KMS-11 (cell line): ENCODE measurements around the gene HVCN1.
A peak's percentile ranks its signal among the peaks of the same experiment; 100 is the strongest.

Experiments used
- H2AFZ ChIP-seq: fragments of 200-600 bp; sonication (generic); 2 replicates; pipeline ENCODE4 v1.6.1; 2016; ENCODE audit warnings: antibody characterized with exemption, mixed run types, low read depth
- H3K27ac ChIP-seq: fragments of 200-600 bp; sonication (generic); 2 replicates; pipeline ENCODE4 v1.6.1; 2016; ENCODE audit warnings: mild to moderate bottlenecking, mixed run types
- H3K27me3 ChIP-seq: fragments of 200-600 bp; sonication (generic); 2 replicates; pipeline ENCODE4 v1.6.1; 2017; ENCODE audit warnings: mild to moderate bottlenecking, low read depth, mixed run types, moderate library complexity; ENCODE audit not compliant: insufficient read depth
- H3K36me3 ChIP-seq: fragments of 200-600 bp; sonication (generic); 2 replicates; pipeline ENCODE4 v1.6.1; 2017; ENCODE audit warnings: mild to moderate bottlenecking, mixed run types; ENCODE audit not compliant: insufficient read depth
- H3K4me1 ChIP-seq: fragments of 200-600 bp; sonication (generic); 2 replicates; pipeline ENCODE4 v1.6.1; 2016; ENCODE audit warnings: mild to moderate bottlenecking, low read depth, mixed run types; ENCODE audit not compliant: poor library complexity, severe bottlenecking
- H3K4me2 ChIP-seq: fragments of 200-600 bp; sonication (generic); 2 replicates; pipeline ENCODE4 v1.7.0; 2016; ENCODE audit warnings: mild to moderate bottlenecking, mixed run types
- H3K4me3 ChIP-seq: fragments of 200-600 bp; sonication (generic); IDR thresholded peaks from 2 replicates; pipeline ENCODE4 v1.6.1; 2017; ENCODE audit warnings: low read depth, low read length, mixed read lengths; ENCODE audit not compliant: insufficient read depth
- H3K79me2 ChIP-seq: fragments of 200-600 bp; sonication (generic); 2 replicates; pipeline ENCODE4 v1.6.1; 2016; ENCODE audit warnings: low read depth, mixed run types; ENCODE audit not compliant: insufficient read depth
- H3K9ac ChIP-seq: fragments of 200-600 bp; sonication (generic); 2 replicates; pipeline ENCODE4 v1.6.1; 2016; ENCODE audit warnings: mild to moderate bottlenecking, mixed run types
- H4K20me1 ChIP-seq: fragments of 200-600 bp; sonication (generic); 2 replicates; pipeline ENCODE4 v1.6.1; 2016; ENCODE audit warnings: mild to moderate bottlenecking, mixed run types; ENCODE audit not compliant: insufficient read depth
- CTCF ChIP-seq: fragments of 200-600 bp; sonication (generic); conservative IDR thresholded peaks from 2 replicates; pipeline ENCODE4 v1.6.1; 2017; ENCODE audit warnings: low read depth, mild to moderate bottlenecking, antibody characterized with exemption, low read length, moderate library complexity, mixed read lengths

HVCN1 gene

GRCh38 chr12:110647631-110648040 lies 41.3 kb downstream of the HVCN1 start:
- H3K4me2 ChIP-seq = peak overlapping the region; percentile 21; the same call in 1 of the 2 replicates
- no peaks in the 10 kb centered on the region for H4K20me1 ChIP-seq
- H2AFZ ChIP-seq = no peak overlapping the region
- H3K27me3 ChIP-seq = no peaks in the 10 kb centered on the region
- TF ChIP-seq CTCF = no peak
- H3K4me1 ChIP-seq = peaks cover 22% of the 10 kb centered on the region
- H3K4me3 ChIP-seq = no peak overlapping the region
- H3K27ac ChIP-seq = peak overlapping the region; percentile 36
- H3K36me3 ChIP-seq = no peaks in the 10 kb centered on the region
- no peaks in the 10 kb centered on the region for H3K79me2 ChIP-seq
- H3K9ac ChIP-seq = no peak overlapping the region

- Histone ChIP-seq H3K9ac (no peak overlapping the region), H3K27me3 (no peaks in the 10 kb centered on the region), H3K27ac (no peak overlapping the region), H3K4me2 (no peak overlapping the region), H3K36me3 (no peaks in the 10 kb centered on the region), H2AFZ (no peak overlapping the region), H3K4me3 (no peak overlapping the region), H4K20me1 (no peaks in the 10 kb centered on the region), H3K4me1 (peaks cover 24% of the 10 kb centered on the region), H3K79me2 (no peaks in the 10 kb centered on the region)
- TF ChIP-seq CTCF = no peak
Observed at GRCh38 chr12:110641521-110641920, 47.4 kb downstream of the HVCN1 start.

- Histone ChIP-seq H3K27ac (no peak overlapping the region), H3K4me2 (peak overlapping the region; percentile 45; the same call in 1 of the 2 replicates), H3K79me2 (no peaks in the 10 kb centered on the region), H3K36me3 (no peaks in the 10 kb centered on the region), H3K9ac (no peak overlapping the region), H3K27me3 (no peaks in the 10 kb centered on the region), H4K20me1 (no peaks in the 10 kb centered on the region), H2AFZ (no peak overlapping the region), H3K4me1 (peaks cover 24% of the 10 kb centered on the region), H3K4me3 (no peak overlapping the region)
- no peak for TF ChIP-seq CTCF
Observed at GRCh38 chr12:110640275-110641025, 48.5 kb downstream of the HVCN1 start.

- Histone ChIP-seq H4K20me1 (no peaks in the 10 kb centered on the region), H3K27ac (no peak overlapping the region; the same call in 1 of the 2 replicates), H2AFZ (no peak overlapping the region), H3K4me3 (no peak overlapping the region), H3K9ac (no peak overlapping the region), H3K27me3 (no peaks in the 10 kb centered on the region), H3K79me2 (no peaks in the 10 kb centered on the region), H3K36me3 (no peaks in the 10 kb centered on the region), H3K4me1 (peaks cover 24% of the 10 kb centered on the region), H3K4me2 (peak overlapping the region; percentile 45)
- no peak for TF ChIP-seq CTCF
Observed at GRCh38 chr12:110639336-110640141, 49.4 kb downstream of the HVCN1 start.
